GM21381 (cell line): ENCODE data around the gene GPI.
"Not testable (repeated sequence)": the region's sequence is repeated elsewhere in the genome, so short reads cannot be mapped to it uniquely, and the experiment has no call there.

Experiments
- ATAC-seq: cut with Tn5 transposase; IDR thresholded peaks from one replicate; pipeline ENCODE4 v1.9.1; 2021; ENCODE audit warnings: mild to moderate bottlenecking, moderate library complexity; ENCODE audit not compliant: unreplicated experiment

Gene GPI

GRCh38 chr19:34366738-34367623 lies 2.0 kb downstream of the GPI start:
- no peak for ATAC-seq

- no peak for ATAC-seq
Measured at GRCh38 chr19:34367624-34367957, 2.6 kb downstream of the GPI start.

GRCh38 chr19:34368338-34368737 lies 3.3 kb downstream of the GPI start:
- no peak for ATAC-seq

- ATAC-seq = not testable (repeated sequence)
Measured at GRCh38 chr19:34369166-34369565, 4.2 kb downstream of the GPI start.

GRCh38 chr19:34370117-34370516 lies 5.1 kb downstream of the GPI start:
- ATAC-seq = no peak

- no peak for ATAC-seq
Measured at GRCh38 chr19:34370983-34371382, 6.0 kb downstream of the GPI start.

GRCh38 chr19:34373601-34374288 lies 8.7 kb downstream of the GPI start:
- no peak for ATAC-seq

GRCh38 chr19:34375598-34375997 lies 10.6 kb downstream of the GPI start:
- no peak for ATAC-seq

- no peak for ATAC-seq
Measured at GRCh38 chr19:34380639-34381241, 15.7 kb downstream of the GPI start.

GRCh38 chr19:34381399-34382251 lies 16.6 kb downstream of the GPI start:
- ATAC-seq = no peak

GRCh38 chr19:34382471-34382870 lies 17.5 kb downstream of the GPI start:
- no peak for ATAC-seq

- no peak for ATAC-seq
Measured at GRCh38 chr19:34383599-34383998, 18.6 kb downstream of the GPI start.

GRCh38 chr19:34386645-34387445 lies 21.8 kb downstream of the GPI start:
- ATAC-seq = no peak

GRCh38 chr19:34387446-34387810 lies 22.4 kb downstream of the GPI start:
- ATAC-seq = no peak

GRCh38 chr19:34388745-34389144 lies 23.7 kb downstream of the GPI start:
- ATAC-seq = not testable (repeated sequence)

GRCh38 chr19:34391813-34392212 lies 26.8 kb downstream of the GPI start:
- no peak for ATAC-seq

GRCh38 chr19:34393031-34393430 lies 28.0 kb downstream of the GPI start:
- ATAC-seq = no peak

- ATAC-seq = no peak
Measured at GRCh38 chr19:34393629-34394028, 28.6 kb downstream of the GPI start.

- ATAC-seq = no peak
Measured at GRCh38 chr19:34397853-34398252, 32.9 kb downstream of the GPI start.

GRCh38 chr19:34399886-34400285 lies 34.9 kb downstream of the GPI start:
- ATAC-seq = no peak
